ENCODE data around the gene CATSPER4. TPM values are rescaled to one million over a fixed set of nuclear protein-coding genes. Genes with fewer than 3 reads are reported as not detected.

The CATSPER4 gene
- total and polyA plus RNA-seq, 2 of the 13 experiments (the other 11 are each of a cell fraction or from before 2014, with no cell fraction given): not detected

GRCh38 chr1:26169669-26170471 lies 20.5 kb upstream of the CATSPER4 start, which contains the start of gene ZNF593 (continued):
- TF ChIP-seq ZNF879 (CRISPR knock-in tag; IDR thresholded peaks at IDR 0.05) (0 out of 2 replicates have a peak, but pooled peaks have one; percentile 74), PRMT3 (CRISPR knock-in tag; IDR thresholded peaks at IDR 0.05; ENCODE audit: borderline replicate concordance, low read depth) (no peak), ZSCAN20 (CRISPR knock-in tag; IDR thresholded peaks at IDR 0.05; ENCODE audit: borderline replicate concordance) (0 out of 2 replicates have a peak, but pooled peaks have one; percentile 37), ZFX (CRISPR knock-in tag; IDR thresholded peaks at IDR 0.05; ENCODE audit: low read depth) (peak; percentile 88), SMAD3 (CRISPR knock-in tag; IDR thresholded peaks at IDR 0.05) (peak; percentile 43; the same call in 1 of the 2 replicates), TFAP4 (IDR thresholded peaks at IDR 0.05; ENCODE audit: borderline replicate concordance, low read depth) (peak; percentile 21; the same call in 1 of the 2 replicates), ZBTB38 (CRISPR knock-in tag; IDR thresholded peaks at IDR 0.05) (peak; percentile 84), SNAI1 (CRISPR knock-in tag; IDR thresholded peaks at IDR 0.05; ENCODE audit: borderline replicate concordance) (peak; percentile 85), YEATS4 (CRISPR knock-in tag; IDR thresholded peaks at IDR 0.05; ENCODE audit: borderline replicate concordance) (peak; percentile 97), ZNF768 (CRISPR knock-in tag; IDR thresholded peaks at IDR 0.05) (peak; percentile 75; the same call in 1 of the 2 replicates), RBM39 (IDR thresholded peaks at IDR 0.05; ENCODE audit: low read depth, low read length, poor library complexity, severe bottlenecking) (peak; percentile 59), ZFY (CRISPR knock-in tag; IDR thresholded peaks at IDR 0.05) (peak; percentile 94), ZNF33A (CRISPR knock-in tag; IDR thresholded peaks at IDR 0.05; ENCODE audit: borderline replicate concordance) (no peak), CSRNP2 (CRISPR knock-in tag; conservative IDR thresholded peaks at IDR 0.05; ENCODE audit: low read depth) (no peak), ZFP62 (CRISPR knock-in tag; IDR thresholded peaks at IDR 0.05) (peak; percentile 72; the same call in 1 of the 2 replicates), ZSCAN12 (CRISPR knock-in tag; IDR thresholded peaks at IDR 0.05) (peak; percentile 67; the same call in 1 of the 2 replicates), ZNF572 (CRISPR knock-in tag; IDR thresholded peaks at IDR 0.05) (peak; percentile 95; the same call in 1 of the 2 replicates), ARNT (IDR thresholded peaks at IDR 0.05) (no peak), ZMAT3 (CRISPR knock-in tag; conservative IDR thresholded peaks at IDR 0.05) (no peak), MIXL1 (CRISPR knock-in tag; IDR thresholded peaks at IDR 0.05) (peak; percentile 29; the same call in 1 of the 2 replicates), MEF2D (CRISPR knock-in tag; IDR thresholded peaks at IDR 0.05) (peak; percentile 57; the same call in 1 of the 2 replicates), HNF4A (CRISPR knock-in tag; IDR thresholded peaks at IDR 0.05) (peak; percentile 56), AHDC1 (CRISPR knock-in tag; IDR thresholded peaks at IDR 0.05; ENCODE audit: borderline replicate concordance) (no peak)
